Prostate gland (tissue), 2 donors: Measurements from ENCODE around the gene PSMB10.

Source experiments
- CTCF ChIP-seq, 4 experiments: fragments of 200-600 bp in 2 of 4; fragments of 450-650 bp in 2 of 4; sonication (generic) in 2 of 4; IDR thresholded peaks; 1 replicate in 3 of 4; 2 replicates in 1 of 4; pipeline ENCODE4 v1.5.1; 2016 to 2019; ENCODE audit warnings: antibody characterized with exemption in 4 of 4, mild to moderate bottlenecking in 2 of 4, moderate library complexity in 2 of 4
- POLR2A ChIP-seq: fragments of 450-650 bp; IDR thresholded peaks from one replicate; pipeline ENCODE4 v1.6.1; 2016; ENCODE audit warnings: antibody characterized with exemption, mild to moderate bottlenecking

GRCh38 chr16:67946128-67946569 lies 9.5 kb upstream of the PSMB10 start:
- no peak for TF ChIP-seq CTCF (IDR thresholded peaks at IDR 0.05)
- TF ChIP-seq POLR2A: no peak
